A375 (cell line): Measurements from ENCODE around the gene DENND5B. TPM values are rescaled to one million over a fixed set of nuclear protein-coding genes. Genes with fewer than 3 reads are reported as not detected.

ENCODE experiments used
- small RNA-seq: library from RNA; depleted of rRNA; stranded (forward); fragments of <200 nt; gene quantifications from one replicate; pipeline ENCODE3, GENCODE V24; 2014
- total RNA-seq: library from RNA; depleted of rRNA; stranded (reverse); fragments of >200 nt; shearing (Covaris generic); gene quantifications from 2 replicates; pipeline ENCODE4 v1.2.3, GENCODE V29; 2014; rRNA removed

DENND5B gene
- 11.7 and 18.5 TPM in 2 replicates for total RNA-seq

DNA sequence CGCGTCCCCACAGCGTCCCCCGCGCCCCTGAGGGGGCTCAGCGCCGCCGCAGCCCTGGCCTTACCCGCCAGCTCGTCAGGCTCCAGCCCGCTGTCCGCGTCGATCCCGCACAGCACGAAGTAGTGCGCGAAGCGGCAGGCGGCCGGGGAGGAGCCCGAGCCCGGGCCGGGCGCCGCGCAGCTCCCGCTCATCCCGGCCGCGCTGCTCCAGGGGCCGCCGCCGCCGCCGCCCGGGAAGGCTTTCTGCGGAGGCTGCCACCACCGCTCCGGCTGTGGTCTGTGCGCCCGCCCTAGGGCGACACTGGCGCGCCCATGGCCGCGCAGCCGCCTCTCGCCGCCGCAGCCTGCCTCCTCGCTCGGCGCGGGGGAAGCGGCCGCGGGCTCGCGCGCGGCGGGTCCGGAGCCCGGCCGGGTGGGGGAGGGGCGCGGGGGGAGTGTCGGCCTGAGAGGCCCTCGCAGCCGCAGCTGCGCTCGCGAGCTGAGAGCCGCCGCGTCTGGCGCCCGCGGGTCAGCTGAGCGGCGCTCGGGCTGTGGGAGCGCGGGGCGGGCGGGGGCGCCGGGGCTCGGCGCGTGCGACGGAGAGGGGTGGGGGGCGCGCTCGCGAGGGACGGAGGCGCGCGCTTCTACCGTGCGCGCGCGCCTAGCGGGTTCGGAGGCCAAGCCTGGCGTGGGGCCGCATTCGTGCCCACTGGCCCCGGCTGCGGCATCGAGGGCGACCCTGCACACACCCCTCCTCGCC, at the start of gene DENND5B:
Gene DENND5B, minus strand, starts transcription at position 495 of the 738 bp plus-strand sequence. Its CDS starts 304 bp downstream, at position 191.

Small RNAs within 50 kb of the gene (small RNA-seq; reads per million reads assigned to genes)
- not detected for gene RF00019
- gene RF00026 = not detected
- gene RNU5F-4P = 2.9 reads per million, percentile 80 among the genes with 10 or more reads in this experiment
- not detected for gene RNU6-618P
- gene RPL31P50 = not detected

Other genes with a start within 250 kb of the DENND5B start
- 0.38 and 0.74 TPM in 2 replicates for gene ETFBKMT, start 68.6 kb upstream of the DENND5B start, total RNA-seq
- gene AMN1, start 137.9 kb upstream of the DENND5B start, total RNA-seq = 7.4 and 11.1 TPM in 2 replicates